ENCODE measurements around the gene TELO2.

The TELO2 gene

DNA sequence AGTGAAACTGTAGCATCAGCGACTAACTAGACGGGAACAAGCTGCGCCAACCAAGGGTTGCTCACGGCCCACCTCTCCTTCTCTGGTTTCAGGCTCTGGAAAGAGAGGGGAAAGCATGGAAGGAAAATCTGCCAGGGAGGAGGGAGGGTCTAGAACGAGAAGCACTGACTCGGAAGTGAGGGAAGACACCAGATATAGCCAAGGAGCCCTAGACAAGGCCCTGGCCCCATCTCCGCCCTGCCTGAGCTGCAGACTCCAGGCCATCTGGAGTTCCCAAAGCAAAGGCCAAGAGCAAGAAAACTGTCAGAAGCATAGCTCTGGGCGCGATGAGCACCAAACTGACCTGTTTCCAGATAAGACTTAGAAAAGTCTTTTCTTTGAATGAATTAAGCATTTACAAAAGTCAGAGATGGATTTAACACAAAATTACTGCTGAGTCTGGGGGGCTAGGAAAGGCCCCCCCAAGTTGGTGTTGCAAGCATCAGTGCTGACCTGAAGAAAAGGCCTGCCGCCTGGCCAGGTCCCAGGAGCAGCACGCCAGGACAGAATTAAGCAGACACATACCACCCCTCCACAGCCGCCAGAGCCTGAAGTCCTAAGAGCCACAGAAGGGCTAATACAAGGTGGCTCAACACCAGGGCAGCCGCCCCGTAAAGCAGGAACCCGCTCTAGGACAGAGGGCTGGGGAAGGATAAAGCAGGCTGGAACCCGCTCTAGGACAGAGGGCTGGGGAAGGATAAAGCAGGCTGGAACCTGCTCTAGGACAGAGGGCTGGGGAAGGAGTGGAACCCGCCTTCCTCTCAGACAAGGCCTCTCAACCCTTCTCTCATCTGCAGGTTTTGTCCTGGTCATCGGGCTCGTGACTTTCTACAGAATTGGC is 61.0 kb downstream of the TELO2 start:
- DNase-seq (ENCODE audit: low spot score), result no peak
- in situ Hi-C loops (cut with MboI; ENCODE audit: low pct_unique_long_range_greater_than_20kb, low sequenced_read_pairs, unreplicated experiment), result no loop called here
- TF ChIP-seq, protein P1, sequence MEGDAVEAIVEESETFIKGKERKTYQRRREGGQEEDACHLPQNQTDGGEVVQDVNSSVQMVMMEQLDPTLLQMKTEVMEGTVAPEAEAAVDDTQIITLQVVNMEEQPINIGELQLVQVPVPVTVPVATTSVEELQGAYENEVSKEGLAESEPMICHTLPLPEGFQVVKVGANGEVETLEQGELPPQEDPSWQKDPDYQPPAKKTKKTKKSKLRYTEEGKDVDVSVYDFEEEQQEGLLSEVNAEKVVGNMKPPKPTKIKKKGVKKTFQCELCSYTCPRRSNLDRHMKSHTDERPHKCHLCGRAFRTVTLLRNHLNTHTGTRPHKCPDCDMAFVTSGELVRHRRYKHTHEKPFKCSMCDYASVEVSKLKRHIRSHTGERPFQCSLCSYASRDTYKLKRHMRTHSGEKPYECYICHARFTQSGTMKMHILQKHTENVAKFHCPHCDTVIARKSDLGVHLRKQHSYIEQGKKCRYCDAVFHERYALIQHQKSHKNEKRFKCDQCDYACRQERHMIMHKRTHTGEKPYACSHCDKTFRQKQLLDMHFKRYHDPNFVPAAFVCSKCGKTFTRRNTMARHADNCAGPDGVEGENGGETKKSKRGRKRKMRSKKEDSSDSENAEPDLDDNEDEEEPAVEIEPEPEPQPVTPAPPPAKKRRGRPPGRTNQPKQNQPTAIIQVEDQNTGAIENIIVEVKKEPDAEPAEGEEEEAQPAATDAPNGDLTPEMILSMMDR (IDR thresholded peaks at IDR 0.05; ENCODE audit: extremely low read depth, insufficient read depth, missing control alignments), result no peak

DNA sequence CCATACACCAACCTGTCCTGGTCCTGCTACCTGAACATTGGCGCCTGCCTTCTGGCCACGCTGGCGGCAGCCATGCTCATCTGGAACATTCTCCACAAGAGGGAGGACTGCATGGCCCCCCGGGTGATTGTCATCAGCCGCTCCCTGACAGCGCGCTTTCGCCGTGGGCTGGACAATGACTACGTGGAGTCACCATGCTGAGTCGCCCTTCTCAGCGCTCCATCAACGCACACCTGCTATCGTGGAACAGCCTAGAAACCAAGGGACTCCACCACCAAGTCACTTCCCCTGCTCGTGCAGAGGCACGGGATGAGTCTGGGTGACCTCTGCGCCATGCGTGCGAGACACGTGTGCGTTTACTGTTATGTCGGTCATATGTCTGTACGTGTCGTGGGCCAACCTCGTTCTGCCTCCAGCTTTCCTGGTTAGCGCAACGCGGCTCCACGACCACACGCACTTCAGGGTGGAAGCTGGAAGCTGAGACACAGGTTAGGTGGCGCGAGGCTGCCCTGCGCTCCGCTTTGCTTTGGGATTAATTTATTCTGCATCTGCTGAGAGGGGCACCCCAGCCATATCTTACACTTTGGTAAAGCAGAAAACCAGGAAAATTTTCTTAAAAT is 61.8 kb downstream of the TELO2 start:
- DNase-seq (ENCODE audit: low spot score), result no peak
- in situ Hi-C loops (cut with MboI; ENCODE audit: low pct_unique_long_range_greater_than_20kb, low sequenced_read_pairs, unreplicated experiment), result no loop called here
- TF ChIP-seq, protein P1 (IDR thresholded peaks at IDR 0.05; ENCODE audit: extremely low read depth, insufficient read depth, missing control alignments), result no peak

- TF ChIP-seq, protein P1 (IDR thresholded peaks at IDR 0.05; ENCODE audit: extremely low read depth, insufficient read depth, missing control alignments), result no peak
- in situ Hi-C loops (cut with MboI; ENCODE audit: low pct_unique_long_range_greater_than_20kb, low sequenced_read_pairs, unreplicated experiment), result no loop called here
- no peak for DNase-seq (ENCODE audit: low spot score)
Observed at GRCh38 chr16:1556254-1556653, 63.1 kb downstream of the TELO2 start.

DNA sequence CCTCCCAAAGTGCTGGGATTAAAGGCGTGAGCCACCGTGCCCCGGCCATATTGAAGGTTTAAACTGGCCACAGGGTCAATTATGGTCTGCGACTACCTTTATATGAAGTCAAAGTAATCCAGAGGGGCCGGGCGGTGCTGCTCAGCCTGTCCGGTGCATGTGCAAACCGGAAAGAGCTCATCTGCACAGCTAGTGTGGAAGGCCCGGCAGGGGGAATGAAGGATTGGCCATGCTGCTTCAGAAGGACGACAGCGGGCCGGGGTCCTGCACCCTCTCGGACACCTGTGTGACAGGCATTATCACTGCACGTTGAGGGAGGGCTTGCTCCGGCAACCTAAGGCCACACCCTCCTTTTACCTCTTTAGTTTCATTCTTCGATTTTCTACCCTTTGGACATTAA is 63.9 kb downstream of the TELO2 start:
- no peak for DNase-seq (ENCODE audit: low spot score)
- TF ChIP-seq, protein P1 (IDR thresholded peaks at IDR 0.05; ENCODE audit: extremely low read depth, insufficient read depth, missing control alignments), result no peak
- in situ Hi-C loops (cut with MboI; ENCODE audit: low pct_unique_long_range_greater_than_20kb, low sequenced_read_pairs, unreplicated experiment), result no loop called here

- no peak for DNase-seq (ENCODE audit: low spot score)
- in situ Hi-C loops (cut with MboI; ENCODE audit: low pct_unique_long_range_greater_than_20kb, low sequenced_read_pairs, unreplicated experiment), result no loop called here
- TF ChIP-seq, protein P1 (IDR thresholded peaks at IDR 0.05; ENCODE audit: extremely low read depth, insufficient read depth, missing control alignments), result no peak
Observed at GRCh38 chr16:1557576-1557975, 64.4 kb downstream of the TELO2 start.

- TF ChIP-seq, protein P1 (IDR thresholded peaks at IDR 0.05; ENCODE audit: extremely low read depth, insufficient read depth, missing control alignments), result no peak
- no peak for DNase-seq (ENCODE audit: low spot score)
- in situ Hi-C loops (cut with MboI; ENCODE audit: low pct_unique_long_range_greater_than_20kb, low sequenced_read_pairs, unreplicated experiment), result no loop called here
Observed at GRCh38 chr16:1559446-1559975, 66.4 kb downstream of the TELO2 start.

Data from GM13977 (cell line).